ENCODE data around the gene ZNF33B. TPM values are rescaled to one million over a fixed set of nuclear protein-coding genes. Genes with fewer than 3 reads are reported as not detected.

Gene ZNF33B
- total and polyA plus RNA-seq, 9 of the 15 experiments (the other 6 are each of a cell fraction or from before 2014, with no cell fraction given), result 6.9 to 23.9 (median 15.4) TPM

DNA sequence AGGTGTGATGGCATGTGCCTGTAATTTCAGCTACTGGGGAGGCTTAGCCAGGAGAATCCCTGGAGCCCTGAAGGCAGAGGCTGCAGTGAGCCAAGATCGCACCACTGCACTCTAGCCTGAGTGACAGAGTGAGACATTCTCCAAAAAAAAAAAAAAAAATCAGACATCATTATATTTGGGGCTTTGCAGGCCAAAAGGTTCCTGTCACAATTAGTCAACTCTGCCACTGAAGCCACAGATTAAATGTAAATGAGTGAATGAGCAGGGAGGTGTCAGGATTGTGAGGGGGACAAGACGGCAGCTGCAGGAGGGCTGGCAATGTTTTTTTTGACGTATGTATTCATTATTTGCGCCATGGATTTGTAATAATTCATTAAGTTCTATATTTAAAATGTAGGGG, 3.3 kb downstream of the ZNF33B start:
- POLR2A ChIA-PET, result no interaction called here
- Histone ChIP-seq H3K9me1 (ENCODE audit: control insufficient read depth, insufficient read depth, low read length) (no peaks in the 10 kb centered on the region), H3K4me3 (no peak overlapping the region), H3K4me2 (ENCODE audit: insufficient read depth, low read length) (no peak overlapping the region), H3K36me3 (ENCODE audit: control insufficient read depth, insufficient read depth, low read length) (peaks cover 27% of the 10 kb centered on the region; the same call in 2 of the 3 replicates), H3K4me1 (replicated peaks in 1 of 2; ENCODE audit: control insufficient read depth in 2 of 2, insufficient read depth in 2 of 2, low read length in 2 of 2) (peaks cover 6 to 23% of the 10 kb centered on the region in 2 experiments; a peak in 4 of 5 replicates), H4K20me1 (replicated peaks; ENCODE audit: control insufficient read depth, insufficient read depth, low read length) (no peaks in the 10 kb centered on the region), H3K27me3 (ENCODE audit: control insufficient read depth in 2 of 2, insufficient read depth in 2 of 2, low read length in 2 of 2) (no peaks in the 10 kb centered on the region), H3K79me2 (ENCODE audit: control insufficient read depth, insufficient read depth, low read length) (peaks cover 35% of the 10 kb centered on the region; the same call in 2 of the 3 replicates), H3K9ac (ENCODE audit: insufficient read depth in 1 of 2, low read depth in 2 of 2, low read length in 2 of 2) (no peak overlapping the region), H2AFZ (ENCODE audit: low read depth, low read length) (no peak overlapping the region), H3K27ac (ENCODE audit: extremely low read depth, low read depth, low read length) (no peak overlapping the region), H3K9me3 (replicated peaks; ENCODE audit: control insufficient read depth, insufficient read depth, low read depth, low read length) (no peaks in the 10 kb centered on the region)
- intact Hi-C loops (cut with micrococcal nuclease) (loop anchor here (5.0 to 10.0 kb wide), 2 partner anchors 147 to 270 kb away; partner anchors contain the start of gene BMS1), in situ Hi-C loops (cut with MboI) (no loop called here)
- CTCF ChIA-PET (ENCODE audit: low intra/inter-chr PET ratio), result no interaction called here
- BruUV-seq (replicated peaks), result no TSS peak
- TF ChIP-seq SRSF1 (IDR thresholded peaks at IDR 0.05; ENCODE audit: low read depth, low read length) (no peak), POLR2A (conservative IDR thresholded peaks at IDR 0.05) (no peak), SMC3 (conservative IDR thresholded peaks at IDR 0.05; ENCODE audit: insufficient read depth, low read depth, low read length) (no peak), CTBP1 (IDR thresholded peaks at IDR 0.05; ENCODE audit: borderline replicate concordance) (no peak)
- TF ChIP-seq, protein P1, sequence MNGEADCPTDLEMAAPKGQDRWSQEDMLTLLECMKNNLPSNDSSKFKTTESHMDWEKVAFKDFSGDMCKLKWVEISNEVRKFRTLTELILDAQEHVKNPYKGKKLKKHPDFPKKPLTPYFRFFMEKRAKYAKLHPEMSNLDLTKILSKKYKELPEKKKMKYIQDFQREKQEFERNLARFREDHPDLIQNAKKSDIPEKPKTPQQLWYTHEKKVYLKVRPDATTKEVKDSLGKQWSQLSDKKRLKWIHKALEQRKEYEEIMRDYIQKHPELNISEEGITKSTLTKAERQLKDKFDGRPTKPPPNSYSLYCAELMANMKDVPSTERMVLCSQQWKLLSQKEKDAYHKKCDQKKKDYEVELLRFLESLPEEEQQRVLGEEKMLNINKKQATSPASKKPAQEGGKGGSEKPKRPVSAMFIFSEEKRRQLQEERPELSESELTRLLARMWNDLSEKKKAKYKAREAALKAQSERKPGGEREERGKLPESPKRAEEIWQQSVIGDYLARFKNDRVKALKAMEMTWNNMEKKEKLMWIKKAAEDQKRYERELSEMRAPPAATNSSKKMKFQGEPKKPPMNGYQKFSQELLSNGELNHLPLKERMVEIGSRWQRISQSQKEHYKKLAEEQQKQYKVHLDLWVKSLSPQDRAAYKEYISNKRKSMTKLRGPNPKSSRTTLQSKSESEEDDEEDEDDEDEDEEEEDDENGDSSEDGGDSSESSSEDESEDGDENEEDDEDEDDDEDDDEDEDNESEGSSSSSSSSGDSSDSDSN (IDR thresholded peaks at IDR 0.05; ENCODE audit: borderline replicate concordance in 1 of 2, low read depth in 2 of 2, low read length in 2 of 2), result no peak
- FAIRE-seq (no peak), ATAC-seq (no peak), DNase-seq (ENCODE audit: extremely low read depth in 1 of 4, low spot score in 3 of 4) (no peak)
- WGBS (ENCODE audit: insufficient coverage, low coverage, missing lambda C conversion rate), result 94% methylated on average over 4 of the region's 4 CpGs
